Neuronal stem cell (in vitro differentiated cells): ENCODE data around the gene NEK2.

ENCODE experiments used
- DNase-seq: peaks from one replicate; pipeline ENCODE4 v3.0.0-alpha.2; 2013; ENCODE audit warnings: low spot score
- H2AFZ ChIP-seq: one replicate; pipeline ENCODE4 v1.6.1; 2013; ENCODE audit warnings: mild to moderate bottlenecking, low read length, inconsistent platforms
- H2AK5ac ChIP-seq: 2 replicates; pipeline ENCODE4 v1.6.1; 2013; ENCODE audit warnings: low read depth, mild to moderate bottlenecking, inconsistent platforms, low read length, moderate library complexity, mixed read lengths
- H2BK120ac ChIP-seq: 2 replicates; pipeline ENCODE4 v1.6.1; 2013; ENCODE audit warnings: low read depth, mild to moderate bottlenecking, inconsistent platforms, low read length, moderate library complexity, mixed read lengths
- H2BK12ac ChIP-seq: one replicate; pipeline ENCODE4 v1.6.1; 2013; ENCODE audit warnings: low read length, inconsistent platforms
- H2BK15ac ChIP-seq: 2 replicates; pipeline ENCODE4 v1.6.1; 2013; ENCODE audit warnings: mild to moderate bottlenecking, low read length, inconsistent platforms, mixed read lengths
- H2BK5ac ChIP-seq: one replicate; pipeline ENCODE4 v1.6.1; 2013; ENCODE audit warnings: inconsistent platforms, mild to moderate bottlenecking, low read length, moderate library complexity
- H3K14ac ChIP-seq: one replicate; pipeline ENCODE4 v1.6.1; 2013; ENCODE audit warnings: low read length, inconsistent platforms
- H3K18ac ChIP-seq: 2 replicates; pipeline ENCODE4 v1.6.1; 2013; ENCODE audit warnings: low read length, inconsistent platforms
- H3K23ac ChIP-seq: 2 replicates; pipeline ENCODE4 v1.6.1; 2013; ENCODE audit warnings: low read depth, mild to moderate bottlenecking, mixed read lengths, low read length, inconsistent platforms; ENCODE audit not compliant: poor library complexity
- H3K27ac ChIP-seq: replicated peaks from 3 replicates; pipeline ENCODE4 v1.5.1; 2013; ENCODE audit warnings: low read length, inconsistent platforms
- H3K27me3 ChIP-seq, 3 experiments: 2 replicates each; pipeline ENCODE4 v1.6.1; 2013; ENCODE audit warnings: low read length in 3 of 3, mild to moderate bottlenecking in 2 of 3, inconsistent platforms in 1 of 3, low read depth in 1 of 3, mixed read lengths in 1 of 3, moderate library complexity in 1 of 3; ENCODE audit not compliant: control insufficient read depth in 3 of 3, insufficient read depth in 3 of 3
- H3K36me3 ChIP-seq, 2 donors: replicated peaks in 1 of 2; 2 replicates each; pipeline ENCODE4 v1.6.1; 2013; ENCODE audit warnings: low read length in 2 of 2; ENCODE audit not compliant: control insufficient read depth in 2 of 2, insufficient read depth in 2 of 2
- H3K4ac ChIP-seq: 2 replicates; pipeline ENCODE4 v1.6.1; 2013; ENCODE audit warnings: inconsistent platforms, mild to moderate bottlenecking, low read length, moderate library complexity
- H3K4me1 ChIP-seq, 2 donors: 1 replicate in 1 of 2; 2 replicates in 1 of 2; pipeline ENCODE4 v1.6.1; 2013; ENCODE audit warnings: low read length in 2 of 2, low read depth in 1 of 2; ENCODE audit not compliant: control insufficient read depth in 2 of 2, insufficient read depth in 1 of 2
- H3K4me2 ChIP-seq: one replicate; pipeline ENCODE4 v1.6.1; 2013; ENCODE audit warnings: mild to moderate bottlenecking, low read length, inconsistent platforms; ENCODE audit not compliant: insufficient read depth, poor library complexity, severe bottlenecking
- H3K4me3 ChIP-seq, 2 donors: 2 replicates each; pipeline ENCODE4 v1.5.1; 2013; ENCODE audit warnings: low read length in 2 of 2, mild to moderate bottlenecking in 2 of 2, inconsistent platforms in 1 of 2, moderate library complexity in 1 of 2
- H3K79me1 ChIP-seq: one replicate; pipeline ENCODE4 v1.6.1; 2013; ENCODE audit warnings: low read depth, mild to moderate bottlenecking, inconsistent platforms, low read length, moderate library complexity
- H3K9ac ChIP-seq: one replicate; pipeline ENCODE4 v1.6.1; 2013; ENCODE audit warnings: mild to moderate bottlenecking, low read depth, low read length, inconsistent platforms; ENCODE audit not compliant: poor library complexity
- H3K9me3 ChIP-seq, 2 donors: replicated peaks in 1 of 2; 2 replicates each; pipeline versions ENCODE3 to v1.6.1; 2013; ENCODE audit warnings: low read length in 2 of 2, mild to moderate bottlenecking in 2 of 2, inconsistent platforms in 1 of 2, low read depth in 1 of 2, mixed read lengths in 1 of 2, moderate library complexity in 1 of 2; ENCODE audit not compliant: control insufficient read depth in 2 of 2, insufficient read depth in 1 of 2
- H4K8ac ChIP-seq: one replicate; pipeline ENCODE4 v1.6.1; 2013; ENCODE audit warnings: low read depth, mild to moderate bottlenecking, inconsistent platforms, low read length, moderate library complexity
- H4K91ac ChIP-seq: one replicate; pipeline ENCODE4 v1.6.1; 2013; ENCODE audit warnings: low read length, low read depth, mild to moderate bottlenecking, inconsistent platforms; ENCODE audit not compliant: poor library complexity
- WGBS, 2 donors: extraction: QIAGEN DNeasy Blood & Tissue Kit; methylation state at CpG; one replicate each; pipeline ENCODE4 v1.1.7; 2013; ENCODE audit warnings: missing lambda C conversion rate in 2 of 2, mixed read lengths in 1 of 2; ENCODE audit not compliant: insufficient read length in 2 of 2, insufficient replicate concordance in 1 of 2; ENCODE audit errors: extremely low coverage in 2 of 2; 5-methylcytosine and 5-hydroxymethylcytosine counted together

Gene NEK2

DNA sequence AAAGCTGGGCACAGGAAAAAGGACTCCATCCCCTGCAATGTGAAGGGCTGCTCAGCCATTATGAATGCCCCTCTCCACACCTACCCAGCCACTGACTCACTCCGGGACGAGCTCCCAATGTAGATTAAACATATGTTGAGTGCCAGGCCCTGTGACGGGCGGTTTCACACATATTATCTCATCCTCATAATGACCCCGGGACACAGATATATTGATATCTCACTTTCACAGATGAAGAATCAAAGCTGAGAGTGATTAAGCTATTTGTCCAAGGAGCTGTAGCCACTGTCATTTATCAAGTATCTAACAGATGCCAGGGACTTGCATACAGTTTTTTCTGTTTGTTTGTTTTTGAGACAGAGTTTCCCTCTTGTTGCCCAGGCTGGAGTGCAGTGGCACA, 61.5 kb downstream of the NEK2 start:
- no peak overlapping the region for H2BK12ac ChIP-seq
- no peak overlapping the region for H3K14ac ChIP-seq
- no peak overlapping the region for H3K4ac ChIP-seq
- H2AK5ac ChIP-seq, result no peak overlapping the region
- no CpG with 5 or more reads among the region's 5 CpGs for WGBS, 2 donors
- no peak overlapping the region for H2AFZ ChIP-seq
- no peak overlapping the region for H3K4me2 ChIP-seq
- peaks cover 0 to 3% (median 0%) of the 10 kb centered on the region in 3 experiments for H3K27me3 ChIP-seq
- no peak overlapping the region for H2BK5ac ChIP-seq
- H3K18ac ChIP-seq, result no peak overlapping the region
- no peak overlapping the region for H2BK120ac ChIP-seq
- H3K23ac ChIP-seq, result no peak overlapping the region
- H3K4me1 ChIP-seq, result peaks cover 2 to 7% of the 10 kb centered on the region in 2 donors
- H3K27ac ChIP-seq, result no peak overlapping the region
- no peak overlapping the region for H2BK15ac ChIP-seq
- H3K79me1 ChIP-seq, result no peaks in the 10 kb centered on the region
- H4K91ac ChIP-seq, result no peak overlapping the region
- H4K8ac ChIP-seq, result no peak overlapping the region
- DNase-seq, result no peak
- H3K9ac ChIP-seq, result no peak overlapping the region
- H3K36me3 ChIP-seq, result no peaks in the 10 kb centered on the region
- no peak overlapping the region for H3K4me3 ChIP-seq
- H3K9me3 ChIP-seq, result no peaks in the 10 kb centered on the region

DNA sequence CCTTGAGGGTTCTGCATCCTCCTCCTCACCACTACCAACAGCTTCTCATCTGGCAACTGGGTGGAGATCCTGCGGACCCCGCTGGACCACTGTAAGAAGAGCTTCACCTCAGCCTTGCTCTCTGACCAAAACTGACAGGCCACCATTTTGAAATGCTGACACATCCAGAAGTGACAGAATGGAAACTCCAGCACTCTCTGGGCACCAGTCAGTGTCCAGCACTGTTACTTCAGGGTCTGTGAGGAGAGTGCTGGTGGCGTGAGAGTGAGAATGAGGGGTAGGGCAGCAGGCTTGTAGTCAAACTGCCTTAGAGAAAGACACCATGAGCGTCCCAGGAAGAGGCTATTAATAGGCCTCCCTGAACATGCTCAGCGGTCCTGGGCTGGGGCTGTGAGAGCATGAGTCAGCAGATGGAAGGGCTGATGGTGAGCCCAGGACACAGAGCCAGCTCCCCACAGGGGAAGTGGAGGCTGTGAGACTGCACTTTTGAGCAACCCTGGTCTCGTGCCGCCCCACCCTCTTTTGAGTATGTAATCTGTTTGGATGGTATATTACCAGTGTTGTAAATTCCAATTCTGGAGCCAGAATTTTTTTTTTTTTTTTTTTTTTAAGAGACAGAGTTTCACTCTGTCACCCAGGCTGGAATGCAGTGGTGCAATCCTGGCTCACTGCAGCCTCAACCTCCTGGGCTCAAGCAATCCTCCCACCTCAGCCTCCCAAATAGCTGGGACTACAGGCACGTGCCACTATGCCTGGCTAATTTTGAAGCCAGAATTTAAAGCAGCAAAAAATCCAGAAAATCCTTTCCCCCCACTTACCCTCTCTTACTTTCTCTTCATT, 62.1 kb downstream of the NEK2 start:
- Histone ChIP-seq H3K18ac (peak overlapping the region; percentile 46), H3K9ac (no peak overlapping the region), H2AK5ac (no peak overlapping the region), H3K9me3 (no peaks in the 10 kb centered on the region), H2BK12ac (no peak overlapping the region), H3K79me1 (no peaks in the 10 kb centered on the region), H3K23ac (peak overlapping the region; percentile 68), H3K4ac (no peak overlapping the region), H4K8ac (no peak overlapping the region), H2BK5ac (peak overlapping the region; percentile 17), H3K4me1 (peaks cover 2 to 7% of the 10 kb centered on the region in 2 donors), H3K4me3 (no peak overlapping the region), H3K14ac (peak overlapping the region; percentile 51), H3K27ac (no peak overlapping the region), H4K91ac (no peak overlapping the region), H2BK120ac (no peak overlapping the region), H3K36me3 (no peaks in the 10 kb centered on the region), H3K4me2 (no peak overlapping the region), H2BK15ac (no peak overlapping the region), H2AFZ (peak overlapping the region; percentile 79), H3K27me3 (no peaks in the 10 kb centered on the region)
- no peak for DNase-seq
- WGBS, 2 donors, result no CpG with 5 or more reads among the region's 8 CpGs

DNA sequence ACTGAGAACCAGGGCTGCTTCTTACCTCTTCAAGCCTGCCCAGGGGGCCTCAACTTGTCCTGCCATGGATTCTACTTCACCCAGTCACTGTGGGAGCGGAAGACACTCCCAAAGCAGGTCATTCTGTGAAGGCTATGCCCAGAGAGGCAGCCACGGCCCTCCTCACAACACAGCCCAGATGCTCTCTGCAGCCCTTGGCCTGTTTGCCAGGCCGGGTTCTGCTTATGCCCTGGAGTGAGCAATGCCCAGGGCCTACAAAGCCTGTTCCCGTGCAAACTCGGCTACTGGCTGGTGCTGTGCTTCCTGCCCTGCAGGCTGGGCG, 62.7 kb downstream of the NEK2 start:
- no CpG with 5 or more reads among the region's 6 CpGs for WGBS, 2 donors
- no peaks in the 10 kb centered on the region for H3K9me3 ChIP-seq
- no peak overlapping the region for H2BK5ac ChIP-seq
- no peak overlapping the region for H3K9ac ChIP-seq
- H3K4me1 ChIP-seq, result peaks cover 2 to 7% of the 10 kb centered on the region in 2 donors
- H4K8ac ChIP-seq, result no peak overlapping the region
- no peak overlapping the region for H3K14ac ChIP-seq
- no peak overlapping the region for H4K91ac ChIP-seq
- H3K36me3 ChIP-seq, result no peaks in the 10 kb centered on the region
- peak overlapping the region; percentile 79 for H2AFZ ChIP-seq
- no peak overlapping the region for H2BK15ac ChIP-seq
- H3K18ac ChIP-seq, result peak overlapping the region; percentile 46
- H3K4me2 ChIP-seq, result no peak overlapping the region
- no peak overlapping the region for H3K4me3 ChIP-seq
- H2BK12ac ChIP-seq, result no peak overlapping the region
- no peaks in the 10 kb centered on the region for H3K27me3 ChIP-seq
- H3K4ac ChIP-seq, result no peak overlapping the region
- H2AK5ac ChIP-seq, result no peak overlapping the region
- H3K27ac ChIP-seq, result no peak overlapping the region
- no peaks in the 10 kb centered on the region for H3K79me1 ChIP-seq
- no peak overlapping the region for H2BK120ac ChIP-seq
- DNase-seq, result no peak
- peak overlapping the region; percentile 68 for H3K23ac ChIP-seq
